Measurements from ENCODE around the gene LEPROT. TPM values are rescaled to one million over a fixed set of nuclear protein-coding genes. Genes with fewer than 3 reads are reported as not detected.
"Not testable (repeated sequence)": the region's sequence is repeated elsewhere in the genome, so short reads cannot be mapped to it uniquely, and the experiment has no call there.

LEPROT gene
- total and polyA plus RNA-seq, 4 experiments from 2014 or later = 13.2 to 27.1 (median 25.4) TPM

DNA sequence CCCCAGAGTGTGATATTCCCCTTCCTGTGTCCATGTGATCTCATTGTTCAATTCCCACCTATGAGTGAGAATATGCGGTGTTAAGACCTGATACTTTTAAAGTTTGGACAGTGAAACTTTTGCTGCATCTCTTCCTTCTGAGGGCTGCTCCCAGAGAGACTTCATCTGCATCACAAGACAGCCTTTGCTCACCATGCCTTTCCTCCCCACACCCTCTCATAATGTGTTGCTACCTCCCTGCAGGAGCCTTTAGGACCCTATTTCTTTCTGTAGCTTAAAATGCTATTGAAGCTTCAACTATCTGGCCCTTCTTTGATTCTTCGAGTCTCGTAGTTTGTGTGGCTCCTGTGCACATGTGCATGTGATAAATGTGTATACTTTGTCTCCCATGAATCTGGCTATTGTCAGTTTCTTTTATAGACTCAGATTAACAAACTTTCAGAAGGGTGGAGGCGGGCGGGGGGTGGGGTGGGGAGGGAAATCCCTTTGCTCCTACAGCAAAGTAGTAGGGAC is 23.7 kb downstream of the LEPROT start:
- no peaks in the 10 kb centered on the region for H3K36me3 Mint-ChIP-seq
- H3K27me3 ChIP-seq (ENCODE audit: insufficient read depth, low read length) = no peaks in the 10 kb centered on the region
- H3K4me1 Mint-ChIP-seq = no peaks in the 10 kb centered on the region
- H3K27ac Mint-ChIP-seq = no peak overlapping the region
- no peak overlapping the region for H3K4me3 ChIP-seq (ENCODE audit: low read length in 2 of 2)
- H3K9me3 ChIP-seq (ENCODE audit: control insufficient read depth in 1 of 2, low read length in 2 of 2) = no peaks in the 10 kb centered on the region
- no peak overlapping the region for H3K27ac ChIP-seq (ENCODE audit: low read depth, low read length)
- H3K4me3 Mint-ChIP-seq = no peak overlapping the region
- ChIA-PET POLR2A (ENCODE audit: partially characterized antibody) (no interaction called here), CTCF (ENCODE audit: partially characterized antibody) (no interaction called here)
- intact Hi-C loops (cut with micrococcal nuclease) = no loop called here
- H3K4me1 ChIP-seq (ENCODE audit: insufficient read depth, low read length) = no peaks in the 10 kb centered on the region
- DNase-seq = no peak
- H3K36me3 ChIP-seq (ENCODE audit: insufficient read depth, low read length) = no peaks in the 10 kb centered on the region
- no peaks in the 10 kb centered on the region for H3K27me3 Mint-ChIP-seq
- no peaks in the 10 kb centered on the region for H3K9me3 Mint-ChIP-seq

DNA sequence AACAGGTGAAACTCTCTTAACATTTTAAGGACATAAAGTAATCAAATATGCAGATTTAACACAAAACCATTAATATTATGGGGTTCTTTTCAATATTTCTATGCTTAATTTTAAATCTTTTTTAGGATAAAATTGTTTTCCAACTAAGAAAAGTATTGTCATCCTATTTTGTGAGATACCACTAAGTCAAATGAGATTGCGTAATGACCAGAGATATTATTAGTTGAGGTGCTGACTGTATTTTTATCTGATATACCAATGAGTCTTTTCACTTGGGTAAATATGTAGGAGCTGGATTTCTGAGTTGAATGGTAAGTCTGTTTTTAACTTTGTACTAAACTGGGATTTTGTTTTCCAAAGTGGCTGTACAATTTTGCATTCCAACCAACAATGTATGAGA is 25.4 kb downstream of the LEPROT start:
- no peaks in the 10 kb centered on the region for H3K4me1 Mint-ChIP-seq
- no peak overlapping the region for H3K4me3 Mint-ChIP-seq
- Histone ChIP-seq H3K27me3 (ENCODE audit: insufficient read depth, low read length) (no peaks in the 10 kb centered on the region), H3K9me3 (ENCODE audit: control insufficient read depth in 1 of 2, low read length in 2 of 2) (no peaks in the 10 kb centered on the region), H3K4me3 (ENCODE audit: low read length in 2 of 2) (no peak overlapping the region), H3K4me1 (ENCODE audit: insufficient read depth, low read length) (no peaks in the 10 kb centered on the region), H3K36me3 (ENCODE audit: insufficient read depth, low read length) (no peaks in the 10 kb centered on the region), H3K27ac (ENCODE audit: low read depth, low read length) (no peak overlapping the region)
- no peak overlapping the region for H3K27ac Mint-ChIP-seq
- H3K9me3 Mint-ChIP-seq = no peaks in the 10 kb centered on the region
- intact Hi-C loops (cut with micrococcal nuclease) = no loop called here
- DNase-seq = no peak
- no peaks in the 10 kb centered on the region for H3K36me3 Mint-ChIP-seq
- POLR2A ChIA-PET (ENCODE audit: partially characterized antibody) = no interaction called here
- CTCF ChIA-PET (ENCODE audit: partially characterized antibody) = no interaction called here
- H3K27me3 Mint-ChIP-seq = no peaks in the 10 kb centered on the region

DNA sequence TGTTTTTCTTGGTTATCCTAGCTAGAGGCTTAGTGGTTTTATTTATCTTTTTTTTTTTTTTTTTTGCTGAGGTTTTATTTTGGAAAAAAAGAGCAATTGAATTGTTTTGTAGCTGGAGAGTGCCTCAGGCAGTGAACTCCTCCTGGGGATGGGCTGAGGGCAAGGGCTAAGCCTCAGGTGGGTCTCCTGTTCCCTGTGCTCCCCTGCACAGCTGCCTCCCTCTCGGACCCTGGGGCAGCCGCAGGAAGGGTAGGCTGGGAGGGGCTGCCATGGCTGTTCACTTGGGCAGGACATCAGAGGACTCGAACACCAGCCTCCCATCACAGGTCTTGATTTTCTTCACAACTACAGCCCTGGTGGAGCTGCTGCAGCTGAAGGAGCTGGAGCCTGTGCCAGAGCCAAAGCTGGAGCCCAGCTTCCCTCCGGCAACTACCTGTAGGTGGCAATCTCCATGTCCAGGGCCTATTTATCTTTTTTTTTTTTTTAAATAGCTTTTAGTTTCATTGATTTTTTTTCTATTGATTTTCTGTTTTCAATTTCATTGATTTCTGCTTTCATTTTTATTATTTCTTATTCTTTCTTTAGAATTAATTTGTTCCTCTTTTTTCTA is 28.9 kb downstream of the LEPROT start:
- no peaks in the 10 kb centered on the region for H3K9me3 ChIP-seq (ENCODE audit: control insufficient read depth in 1 of 2, low read length in 2 of 2)
- Mint-ChIP-seq H3K27ac (no peak overlapping the region), H3K9me3 (peaks cover 0 to 5% (median 0%) of the 10 kb centered on the region in 8 donors), H3K36me3 (peaks cover 3 to 4% of the 10 kb centered on the region in 2 donors), H3K27me3 (no peaks in the 10 kb centered on the region), H3K4me3 (no peak overlapping the region), H3K4me1 (no peaks in the 10 kb centered on the region)
- H3K4me1 ChIP-seq (ENCODE audit: insufficient read depth, low read length) = no peaks in the 10 kb centered on the region
- H3K36me3 ChIP-seq (ENCODE audit: insufficient read depth, low read length) = no peaks in the 10 kb centered on the region
- POLR2A ChIA-PET (ENCODE audit: partially characterized antibody) = no interaction called here
- CTCF ChIA-PET (ENCODE audit: partially characterized antibody) = interaction anchor here (0.6 to 1.4 kb wide), 3 partner anchors 10 to 374 kb away, joined by 3 to 5 read pairs (median 3); no protein-coding TSS in a partner anchor
- intact Hi-C loops (cut with micrococcal nuclease) = no loop called here
- H3K4me3 ChIP-seq (ENCODE audit: low read length in 2 of 2) = no peak overlapping the region
- no peak for DNase-seq
- H3K27me3 ChIP-seq (ENCODE audit: insufficient read depth, low read length) = no peaks in the 10 kb centered on the region
- no peak overlapping the region for H3K27ac ChIP-seq (ENCODE audit: low read depth, low read length)

DNA sequence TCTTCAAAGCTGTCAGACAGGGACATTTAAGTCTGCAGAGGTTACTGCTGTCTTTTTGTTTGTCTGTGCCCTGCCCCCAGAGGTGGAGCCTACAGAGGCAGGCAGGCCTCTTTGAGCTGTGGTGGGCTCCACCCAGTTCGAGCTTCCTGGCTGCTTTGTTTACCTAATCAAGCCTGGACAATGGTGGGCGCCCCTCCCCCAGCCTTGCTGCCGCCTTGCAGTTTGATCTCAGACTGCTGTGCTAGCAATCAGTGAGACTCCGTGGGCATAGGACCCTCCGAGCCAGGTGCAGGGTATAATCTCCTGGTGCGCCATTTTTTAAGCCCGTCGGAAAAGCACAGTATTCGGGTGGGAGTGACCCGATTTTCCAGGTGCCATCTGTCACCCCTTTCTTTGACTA is 35.2 kb downstream of the LEPROT start:
- Mint-ChIP-seq H3K4me1 (peaks cover 16 to 18% (median 16%) of the 10 kb centered on the region in 4 donors), H3K36me3 (peaks cover 8 to 13% of the 10 kb centered on the region in 2 donors), H3K9me3 (peaks cover 0 to 18% (median 11%) of the 10 kb centered on the region in 8 donors)
- DNase-seq; H3K27ac Mint-ChIP-seq; CTCF ChIA-PET (ENCODE audit: partially characterized antibody); H3K27me3 ChIP-seq (ENCODE audit: insufficient read depth, low read length); H3K4me1 ChIP-seq (ENCODE audit: insufficient read depth, low read length); intact Hi-C loops (cut with micrococcal nuclease); H3K27ac ChIP-seq (ENCODE audit: low read depth, low read length); H3K36me3 ChIP-seq (ENCODE audit: insufficient read depth, low read length); POLR2A ChIA-PET (ENCODE audit: partially characterized antibody); H3K27me3 Mint-ChIP-seq; H3K4me3 ChIP-seq (ENCODE audit: low read length in 2 of 2); H3K4me3 Mint-ChIP-seq; H3K9me3 ChIP-seq (ENCODE audit: control insufficient read depth in 1 of 2, low read length in 2 of 2): not testable (repeated sequence)

DNA sequence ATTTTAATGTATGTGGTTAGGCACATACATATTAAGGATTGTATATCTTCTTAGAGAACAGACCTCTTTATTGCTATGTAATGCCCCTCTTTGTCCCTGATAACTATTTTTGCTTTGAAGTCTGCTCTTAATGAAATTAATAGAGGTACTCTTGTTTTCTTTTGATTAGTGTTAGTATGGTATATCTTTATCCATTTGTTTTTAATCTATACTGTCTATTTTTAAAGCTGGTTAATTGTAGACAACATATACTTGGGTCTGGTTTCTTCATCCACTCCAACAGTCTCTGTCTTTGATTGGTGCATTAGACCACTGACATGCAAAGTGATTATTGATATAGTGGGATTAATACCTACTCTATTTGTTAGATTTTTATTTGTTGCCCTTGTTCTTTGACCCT is 36.0 kb downstream of the LEPROT start:
- H3K36me3 Mint-ChIP-seq = peaks cover 9 to 13% of the 10 kb centered on the region in 2 donors
- no peak overlapping the region for H3K27ac ChIP-seq (ENCODE audit: low read depth, low read length)
- no peak overlapping the region for H3K27ac Mint-ChIP-seq
- intact Hi-C loops (cut with micrococcal nuclease) = no loop called here
- DNase-seq = no peak
- no peaks in the 10 kb centered on the region for H3K36me3 ChIP-seq (ENCODE audit: insufficient read depth, low read length)
- peaks cover 16 to 18% (median 16%) of the 10 kb centered on the region in 4 donors for H3K4me1 Mint-ChIP-seq
- H3K9me3 ChIP-seq (ENCODE audit: control insufficient read depth in 1 of 2, low read length in 2 of 2) = no peaks in the 10 kb centered on the region
- peaks cover 6% of the 10 kb centered on the region for H3K4me1 ChIP-seq (ENCODE audit: insufficient read depth, low read length)
- H3K4me3 Mint-ChIP-seq = no peak overlapping the region
- POLR2A ChIA-PET (ENCODE audit: partially characterized antibody) = no interaction called here
- H3K27me3 ChIP-seq (ENCODE audit: insufficient read depth, low read length) = no peaks in the 10 kb centered on the region
- no peak overlapping the region for H3K4me3 ChIP-seq (ENCODE audit: low read length in 2 of 2)
- no peaks in the 10 kb centered on the region for H3K27me3 Mint-ChIP-seq
- H3K9me3 Mint-ChIP-seq = peaks cover 0 to 18% (median 11%) of the 10 kb centered on the region in 8 donors
- CTCF ChIA-PET (ENCODE audit: partially characterized antibody) = no interaction called here

DNA sequence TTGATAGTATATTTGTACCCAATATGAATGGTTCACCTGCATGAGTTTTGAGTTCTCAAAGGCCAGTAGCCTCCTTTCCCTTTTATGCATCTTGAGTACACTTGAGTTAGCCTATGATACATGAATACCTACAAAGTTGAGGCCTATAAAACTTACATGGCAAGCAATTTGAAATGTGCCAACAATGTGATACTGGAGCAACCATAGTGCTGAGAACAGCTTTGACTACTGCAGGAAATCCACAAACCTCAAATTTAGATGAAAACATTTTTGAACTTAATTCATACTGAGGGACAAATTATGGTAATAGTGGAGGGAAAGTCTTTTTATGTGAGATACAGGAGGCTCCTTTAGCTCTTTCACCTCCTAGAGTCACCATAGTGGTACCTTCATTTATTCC is 37.4 kb downstream of the LEPROT start:
- Mint-ChIP-seq H3K27ac (no peak overlapping the region), H3K9me3 (peaks cover 0 to 18% (median 12%) of the 10 kb centered on the region in 8 donors), H3K27me3 (no peaks in the 10 kb centered on the region), H3K4me3 (no peak overlapping the region), H3K36me3 (peaks cover 10 to 17% of the 10 kb centered on the region in 2 donors), H3K4me1 (peaks cover 16 to 18% (median 16%) of the 10 kb centered on the region in 4 donors)
- POLR2A ChIA-PET (ENCODE audit: partially characterized antibody) = no interaction called here
- Histone ChIP-seq H3K27me3 (ENCODE audit: insufficient read depth, low read length) (no peaks in the 10 kb centered on the region), H3K27ac (ENCODE audit: low read depth, low read length) (no peak overlapping the region), H3K9me3 (ENCODE audit: control insufficient read depth in 1 of 2, low read length in 2 of 2) (no peaks in the 10 kb centered on the region), H3K4me1 (ENCODE audit: insufficient read depth, low read length) (peaks cover 6% of the 10 kb centered on the region), H3K4me3 (ENCODE audit: low read length in 2 of 2) (no peak overlapping the region), H3K36me3 (ENCODE audit: insufficient read depth, low read length) (no peaks in the 10 kb centered on the region)
- no peak for DNase-seq
- intact Hi-C loops (cut with micrococcal nuclease) = no loop called here
- CTCF ChIA-PET (ENCODE audit: partially characterized antibody) = interaction anchor here (1.0 to 1.3 kb wide), 2 partner anchors 16 to 21 kb away, joined by 3 to 5 read pairs; no protein-coding TSS in a partner anchor

DNA sequence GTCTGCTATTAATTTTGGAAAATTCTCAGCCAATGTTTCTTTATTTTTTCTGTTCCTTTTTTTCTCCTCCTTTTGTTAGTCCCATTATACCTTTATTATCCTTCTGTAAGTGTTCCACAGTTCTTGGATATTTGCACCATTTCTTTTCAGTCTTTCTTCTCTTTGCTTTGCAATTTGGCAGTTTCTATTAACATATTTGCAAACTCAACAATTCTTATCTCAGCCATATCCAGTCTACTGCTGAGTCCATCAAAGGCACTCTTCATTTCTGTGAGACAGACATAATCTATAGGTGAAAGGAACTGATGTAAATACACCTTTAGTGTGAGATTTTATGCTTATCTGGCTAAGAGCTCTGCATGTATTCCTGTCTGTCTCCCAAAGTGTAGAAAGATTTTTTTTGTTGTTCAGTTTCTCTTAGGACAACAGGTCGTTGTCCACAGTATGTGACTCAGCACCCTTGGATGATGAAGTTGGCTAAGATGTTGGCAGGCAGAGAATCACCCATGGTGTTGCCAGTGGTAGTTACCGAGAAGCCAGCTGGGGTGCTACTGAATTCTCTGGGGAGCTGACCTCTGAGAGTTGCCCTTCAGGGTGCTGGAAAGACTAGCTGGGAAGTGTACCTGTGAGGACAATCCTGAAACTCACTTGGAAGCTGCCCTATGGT is 38.4 kb downstream of the LEPROT start:
- intact Hi-C loops (cut with micrococcal nuclease) = no loop called here
- Mint-ChIP-seq H3K4me3 (no peak overlapping the region), H3K36me3 (peaks cover 9 to 17% of the 10 kb centered on the region in 2 donors), H3K9me3 (peaks cover 0 to 23% (median 12%) of the 10 kb centered on the region in 8 donors), H3K27ac (peak overlapping the region in 1 of 7 donors; percentile 10), H3K4me1 (peaks cover 16 to 18% (median 16%) of the 10 kb centered on the region in 4 donors), H3K27me3 (no peaks in the 10 kb centered on the region)
- CTCF ChIA-PET (ENCODE audit: partially characterized antibody) = interaction anchor here (0.8 to 1.6 kb wide), 7 partner anchors 10 to 243 kb away, joined by 3 to 6 read pairs (median 5); no protein-coding TSS in a partner anchor
- Histone ChIP-seq H3K4me1 (ENCODE audit: insufficient read depth, low read length) (peaks cover 6% of the 10 kb centered on the region), H3K9me3 (ENCODE audit: control insufficient read depth in 1 of 2, low read length in 2 of 2) (no peaks in the 10 kb centered on the region), H3K4me3 (ENCODE audit: low read length in 2 of 2) (no peak overlapping the region), H3K27me3 (ENCODE audit: insufficient read depth, low read length) (no peaks in the 10 kb centered on the region), H3K27ac (ENCODE audit: low read depth, low read length) (no peak overlapping the region), H3K36me3 (ENCODE audit: insufficient read depth, low read length) (no peaks in the 10 kb centered on the region)
- DNase-seq = no peak
- POLR2A ChIA-PET (ENCODE audit: partially characterized antibody) = no interaction called here
